Aortic smooth muscle cell (primary cell): ENCODE data around the gene CREBZF. TPM values are rescaled to one million over a fixed set of nuclear protein-coding genes. Genes with fewer than 3 reads are reported as not detected.

Source experiments
- total RNA-seq: library from RNA; depleted of rRNA; stranded (reverse); fragments of >200 nt; gene quantifications from 2 replicates; pipeline ENCODE4 v1.2.3, GENCODE V29; 2014

CREBZF gene, protein sequence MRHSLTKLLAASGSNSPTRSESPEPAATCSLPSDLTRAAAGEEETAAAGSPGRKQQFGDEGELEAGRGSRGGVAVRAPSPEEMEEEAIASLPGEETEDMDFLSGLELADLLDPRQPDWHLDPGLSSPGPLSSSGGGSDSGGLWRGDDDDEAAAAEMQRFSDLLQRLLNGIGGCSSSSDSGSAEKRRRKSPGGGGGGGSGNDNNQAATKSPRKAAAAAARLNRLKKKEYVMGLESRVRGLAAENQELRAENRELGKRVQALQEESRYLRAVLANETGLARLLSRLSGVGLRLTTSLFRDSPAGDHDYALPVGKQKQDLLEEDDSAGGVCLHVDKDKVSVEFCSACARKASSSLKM
- 33.8 and 35.0 TPM in 2 replicates for total RNA-seq

DNA sequence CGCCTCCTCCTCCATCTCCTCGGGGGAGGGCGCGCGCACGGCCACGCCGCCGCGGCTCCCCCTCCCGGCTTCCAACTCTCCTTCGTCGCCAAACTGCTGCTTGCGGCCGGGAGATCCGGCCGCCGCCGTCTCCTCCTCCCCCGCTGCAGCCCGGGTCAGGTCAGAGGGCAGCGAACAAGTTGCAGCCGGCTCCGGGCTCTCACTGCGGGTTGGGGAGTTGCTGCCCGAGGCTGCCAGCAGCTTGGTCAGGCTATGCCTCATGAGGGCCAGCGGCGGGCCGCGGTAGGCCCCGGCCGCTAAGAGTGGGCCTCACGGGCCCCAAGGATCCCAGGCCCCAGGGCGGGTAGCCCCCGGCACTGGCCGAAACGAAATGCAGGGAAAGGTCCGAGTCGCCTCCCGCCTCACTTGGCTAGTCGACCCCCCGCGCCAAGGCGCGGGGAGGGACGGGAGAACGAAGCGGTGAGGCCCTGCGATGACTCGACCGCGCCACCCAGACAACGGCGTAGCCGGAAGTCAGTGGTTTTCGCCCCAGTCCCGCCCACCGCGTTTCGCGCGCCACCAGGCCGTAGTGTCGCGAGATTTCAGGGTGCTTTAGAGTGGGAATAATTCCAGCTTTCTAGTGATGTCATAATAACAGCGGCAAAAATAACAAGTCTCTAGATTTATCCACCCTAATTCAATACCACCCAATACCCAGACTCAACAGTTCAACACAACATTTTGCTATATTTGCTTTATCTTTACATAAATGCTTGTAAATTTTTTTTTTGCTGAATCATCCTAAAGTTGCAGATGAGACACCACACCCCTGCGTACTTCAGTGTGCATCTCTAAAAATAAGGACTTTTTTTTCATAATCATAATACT, at the start of gene CREBZF:
CREBZF (minus strand) TSS at position 515 of the 867 bp plus-strand sequence; CDS start at position 261, 254 bp downstream.

DNA sequence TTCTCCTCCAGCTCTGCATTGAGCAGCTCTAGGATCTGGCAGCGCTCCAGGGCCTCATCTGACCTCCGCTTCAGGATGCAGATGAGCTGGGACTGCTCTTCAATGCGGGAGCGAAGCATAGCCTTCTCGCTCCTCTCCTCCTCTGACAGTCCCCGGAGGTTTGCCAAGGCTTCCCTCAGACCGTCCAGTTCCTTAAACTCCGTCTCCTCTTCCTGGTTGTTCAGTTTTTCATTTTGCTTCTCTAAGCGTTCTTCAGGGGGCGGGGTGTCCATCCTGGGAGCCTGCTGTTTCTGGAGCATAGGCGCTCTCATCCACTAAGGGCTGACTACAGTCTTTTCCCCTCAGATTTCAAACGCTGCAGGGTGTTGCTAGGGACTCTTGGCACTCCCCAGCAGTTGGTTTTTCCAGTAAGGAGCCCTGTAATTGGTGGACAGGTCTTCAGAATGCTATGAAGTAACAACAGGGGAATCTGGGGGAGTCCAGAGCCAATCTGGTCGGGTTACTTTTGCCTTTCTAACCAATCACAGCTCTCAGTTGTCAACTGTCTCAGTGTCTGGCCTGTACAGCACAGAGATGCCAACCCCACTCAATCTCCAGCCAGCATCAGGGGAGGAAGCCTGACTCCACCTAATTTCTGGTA, 21.0 kb upstream of the CREBZF start, which contains the start of gene CCDC89:
CCDC89 (minus strand) TSS at position 376 of the 640 bp plus-strand sequence; CDS start at position 311, 65 bp downstream.

DNA sequence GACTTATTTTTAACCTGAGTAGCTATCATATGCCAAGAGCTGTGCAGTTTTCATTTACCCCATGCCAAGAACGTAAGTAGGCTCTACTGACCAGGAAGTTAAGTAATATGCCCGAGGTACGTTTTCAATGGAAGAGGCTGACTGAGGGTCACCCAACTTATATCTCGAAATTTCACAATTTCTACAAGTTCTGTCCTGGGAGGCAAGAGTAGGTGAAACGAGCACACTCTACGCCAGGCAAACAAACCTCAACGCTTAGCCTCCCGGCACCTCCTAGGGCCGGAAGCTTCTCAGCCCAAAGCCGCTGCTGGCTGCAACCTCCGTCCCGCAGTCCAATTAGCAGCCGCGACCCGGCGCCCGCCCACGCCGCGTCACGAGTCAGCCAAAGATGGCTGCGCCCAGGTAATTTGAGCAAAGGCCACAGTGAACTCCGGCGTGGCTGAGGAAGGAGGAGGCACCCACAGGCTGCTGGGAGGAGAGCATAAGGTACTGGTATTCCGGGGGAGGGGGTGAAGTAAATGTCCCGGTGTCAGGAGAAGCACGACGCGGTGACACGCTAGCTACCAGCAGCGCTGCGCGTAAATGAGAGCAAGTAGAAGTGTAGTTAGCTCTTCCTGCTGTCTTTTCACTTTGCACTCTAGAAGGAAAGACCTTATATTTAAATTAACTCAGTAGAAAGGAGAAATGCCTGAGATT, 17.2 kb downstream of the CREBZF start, which contains the start of gene TMEM126A:
TMEM126A (plus strand) TSS at position 364 of the 696 bp plus-strand sequence. CDS start 2,289 bp downstream, outside the sequence.

DNA sequence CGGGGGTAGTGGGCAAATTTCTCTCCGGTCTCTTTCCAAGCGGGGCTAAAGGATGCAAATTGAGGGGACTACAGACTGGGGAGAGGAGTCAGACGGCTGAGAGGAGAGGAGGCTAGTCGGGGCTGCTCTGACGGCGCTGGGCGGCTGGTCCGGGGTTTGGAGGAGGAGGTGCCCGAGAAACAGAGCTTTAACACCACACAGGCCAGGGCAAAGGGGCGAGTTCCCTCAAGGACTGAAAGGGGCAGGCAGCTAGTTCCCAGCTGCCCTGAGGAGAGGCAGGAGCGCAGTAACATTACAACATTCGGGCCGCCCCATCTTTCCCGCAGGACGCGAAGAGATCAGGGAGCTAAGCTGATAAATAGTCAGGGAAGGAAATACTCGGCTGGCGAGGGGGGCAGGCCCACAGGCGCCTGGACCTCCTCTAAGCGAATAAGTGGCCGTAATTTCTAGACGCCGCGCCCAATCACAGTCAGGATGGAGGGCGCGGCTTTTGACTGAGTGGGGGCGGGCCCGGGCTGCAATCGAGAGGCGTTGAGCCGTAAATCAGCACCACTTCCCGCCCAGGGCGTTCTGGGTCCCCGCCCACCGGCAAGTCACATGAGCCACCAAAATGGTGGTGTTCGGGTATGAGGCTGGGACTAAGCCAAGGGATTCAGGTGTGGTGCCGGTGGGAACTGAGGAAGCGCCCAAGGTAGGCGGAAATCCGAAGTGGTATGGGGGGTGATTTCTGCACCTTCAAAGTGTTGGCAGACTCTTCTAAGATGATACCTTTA, 36.7 kb downstream of the CREBZF start, which contains the start of gene TMEM126B:
TMEM126B (plus strand) TSS at position 596 of the 773 bp plus-strand sequence; CDS start at position 611, 15 bp downstream.

DNA sequence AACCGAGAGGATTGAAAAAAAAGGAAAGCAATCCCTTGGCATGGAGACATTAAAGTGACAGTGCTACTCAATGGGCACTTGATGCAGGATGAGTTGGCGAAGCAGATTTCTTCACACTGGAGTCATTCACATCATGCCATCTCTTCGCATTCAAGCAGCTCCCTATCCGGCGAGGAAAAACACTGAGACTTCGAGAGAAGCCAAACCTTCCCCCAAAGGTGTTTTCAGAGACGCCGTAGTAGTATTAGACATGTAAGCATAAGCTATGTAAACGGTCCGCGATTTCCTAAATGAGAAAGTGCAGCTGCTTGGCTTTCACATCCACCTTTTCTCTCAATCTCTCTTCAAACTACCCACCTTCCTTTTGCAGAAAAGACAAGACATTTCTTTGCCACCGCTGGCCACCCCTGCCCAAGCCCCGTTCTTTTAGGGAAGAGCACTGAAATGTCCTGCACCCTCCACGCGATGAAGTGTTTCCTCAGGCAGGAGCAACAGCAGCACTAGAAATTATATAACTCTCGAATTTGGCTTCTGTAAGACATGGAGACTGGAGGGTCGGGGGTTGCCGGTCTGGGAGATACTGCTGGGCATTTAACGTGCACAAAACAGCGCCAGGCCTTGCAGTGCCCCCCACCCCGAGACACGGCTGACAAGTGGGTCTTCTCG, 37.5 kb downstream of the CREBZF start, which contains the start of gene DLG2:
DLG2 (minus strand) TSS at position 13 of the 666 bp plus-strand sequence.

Other genes starting within 250 kb of the CREBZF start
- 1.8 and 2.6 TPM in 2 replicates for gene DLG2, start 37.8 kb downstream of the CREBZF start, total RNA-seq
- 58.7 and 60.5 TPM in 2 replicates for gene TMEM126B, start 36.5 kb downstream of the CREBZF start, total RNA-seq
- 33.8 and 41.2 TPM in 2 replicates for gene TMEM126A, start 17.2 kb downstream of the CREBZF start, total RNA-seq
- 5.8 and 6.0 TPM in 2 replicates for gene CCDC89, start 21.1 kb upstream of the CREBZF start, total RNA-seq
- gene SYTL2, start 146.0 kb upstream of the CREBZF start, total RNA-seq, result 7.0 and 7.5 TPM in 2 replicates
- gene CCDC83, start 190.3 kb upstream of the CREBZF start, total RNA-seq, result not detected in 2 replicates